Sigmoid colon (tissue), 4 donors: ENCODE results near the gene GNGT1.

Source experiments
- EP300 ChIP-seq, 4 donors: sonication (generic); formaldehyde crosslinking; IDR thresholded peaks; one replicate each; pipeline ENCODE4 v1.6.1; 2017; ENCODE audit warnings: antibody characterized with exemption in 4 of 4
- POLR2A ChIP-seq, 2 donors: fragments of 450-650 bp; IDR thresholded peaks; one replicate each; pipeline ENCODE4 v1.6.1; 2016; ENCODE audit warnings: antibody characterized with exemption in 2 of 2, mild to moderate bottlenecking in 2 of 2, moderate library complexity in 2 of 2
- POLR2AphosphoS5 ChIP-seq, 4 donors: sonication (generic); formaldehyde crosslinking; IDR thresholded peaks; one replicate each; pipeline ENCODE4 v1.6.1; 2017; ENCODE audit warnings: antibody characterized with exemption in 4 of 4
- TF ChIP-seq, protein P1 (sequence below), 4 experiments: fragments of 450-650 bp in 3 of 4; fragments of 200-600 bp in 1 of 4; IDR thresholded peaks; one replicate each; pipeline ENCODE4 v1.5.1; 2016 to 2019; ENCODE audit warnings: antibody characterized with exemption in 4 of 4, mild to moderate bottlenecking in 3 of 4, moderate library complexity in 2 of 4

DNA sequence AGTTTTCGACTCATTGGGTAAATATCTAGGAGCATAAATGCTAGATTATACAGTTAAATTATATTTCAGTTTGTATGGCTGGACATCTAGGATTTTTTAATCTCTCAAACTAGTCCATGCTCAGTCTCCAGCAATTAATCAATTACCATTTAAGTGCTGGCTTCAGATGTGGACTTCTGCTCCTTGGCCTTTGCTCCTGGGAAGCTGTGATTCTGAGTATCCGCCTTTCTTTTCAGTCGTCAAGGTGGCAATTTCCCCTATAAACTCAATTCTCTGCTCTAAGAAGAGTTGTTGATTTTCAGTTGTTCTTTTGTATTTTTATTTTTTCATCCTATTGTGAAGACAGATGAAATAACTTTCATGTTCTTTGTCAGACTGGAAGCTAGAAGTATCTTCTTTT is 39.5 kb upstream of the GNGT1 start:
- TF ChIP-seq, protein P1, sequence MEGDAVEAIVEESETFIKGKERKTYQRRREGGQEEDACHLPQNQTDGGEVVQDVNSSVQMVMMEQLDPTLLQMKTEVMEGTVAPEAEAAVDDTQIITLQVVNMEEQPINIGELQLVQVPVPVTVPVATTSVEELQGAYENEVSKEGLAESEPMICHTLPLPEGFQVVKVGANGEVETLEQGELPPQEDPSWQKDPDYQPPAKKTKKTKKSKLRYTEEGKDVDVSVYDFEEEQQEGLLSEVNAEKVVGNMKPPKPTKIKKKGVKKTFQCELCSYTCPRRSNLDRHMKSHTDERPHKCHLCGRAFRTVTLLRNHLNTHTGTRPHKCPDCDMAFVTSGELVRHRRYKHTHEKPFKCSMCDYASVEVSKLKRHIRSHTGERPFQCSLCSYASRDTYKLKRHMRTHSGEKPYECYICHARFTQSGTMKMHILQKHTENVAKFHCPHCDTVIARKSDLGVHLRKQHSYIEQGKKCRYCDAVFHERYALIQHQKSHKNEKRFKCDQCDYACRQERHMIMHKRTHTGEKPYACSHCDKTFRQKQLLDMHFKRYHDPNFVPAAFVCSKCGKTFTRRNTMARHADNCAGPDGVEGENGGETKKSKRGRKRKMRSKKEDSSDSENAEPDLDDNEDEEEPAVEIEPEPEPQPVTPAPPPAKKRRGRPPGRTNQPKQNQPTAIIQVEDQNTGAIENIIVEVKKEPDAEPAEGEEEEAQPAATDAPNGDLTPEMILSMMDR (IDR thresholded peaks at IDR 0.05), result no peak
- TF ChIP-seq POLR2A (IDR thresholded peaks at IDR 0.05), result no peak
- no peak for TF ChIP-seq POLR2AphosphoS5 (IDR thresholded peaks at IDR 0.05)
- TF ChIP-seq EP300 (IDR thresholded peaks at IDR 0.05), result no peak
